OCI-LY7 (cell line): ENCODE results near the gene ZNF177.

Experiments
- CTCF ChIP-seq: fragments of 200-600 bp; sonication (generic); conservative IDR thresholded peaks from 2 replicates; pipeline ENCODE4 v1.5.1; 2014; ENCODE audit warnings: mild to moderate bottlenecking, antibody characterized with exemption, low read length, moderate library complexity, mixed read lengths
- EZH2phosphoT487 ChIP-seq: fragments of 200-600 bp; sonication (generic); IDR thresholded peaks from 2 replicates; pipeline ENCODE4 v1.6.1; 2018; ENCODE audit warnings: low read depth, borderline replicate concordance, mild to moderate bottlenecking, mixed run types, antibody characterized with exemption, low read length, moderate library complexity, mixed read lengths

- TF ChIP-seq CTCF (no peak), EZH2phosphoT487 (no peak)
Measured at GRCh38 chr19:9406798-9407352, 44.1 kb downstream of the ZNF177 start.
